Activated naive CD8-positive, alpha-beta T cell treated with anti-CD3 and anti-CD28 coated beads, Interleukin-2, amount 50 U/mL, for 16 hours (primary cell): ENCODE results near the gene GATAD2B.

Experiments used
- DNase-seq: peaks from one replicate; pipeline ENCODE4 v3.0.0-alpha.2; 2020; ENCODE audit warnings: low read depth, low spot score

The GATAD2B gene

DNA sequence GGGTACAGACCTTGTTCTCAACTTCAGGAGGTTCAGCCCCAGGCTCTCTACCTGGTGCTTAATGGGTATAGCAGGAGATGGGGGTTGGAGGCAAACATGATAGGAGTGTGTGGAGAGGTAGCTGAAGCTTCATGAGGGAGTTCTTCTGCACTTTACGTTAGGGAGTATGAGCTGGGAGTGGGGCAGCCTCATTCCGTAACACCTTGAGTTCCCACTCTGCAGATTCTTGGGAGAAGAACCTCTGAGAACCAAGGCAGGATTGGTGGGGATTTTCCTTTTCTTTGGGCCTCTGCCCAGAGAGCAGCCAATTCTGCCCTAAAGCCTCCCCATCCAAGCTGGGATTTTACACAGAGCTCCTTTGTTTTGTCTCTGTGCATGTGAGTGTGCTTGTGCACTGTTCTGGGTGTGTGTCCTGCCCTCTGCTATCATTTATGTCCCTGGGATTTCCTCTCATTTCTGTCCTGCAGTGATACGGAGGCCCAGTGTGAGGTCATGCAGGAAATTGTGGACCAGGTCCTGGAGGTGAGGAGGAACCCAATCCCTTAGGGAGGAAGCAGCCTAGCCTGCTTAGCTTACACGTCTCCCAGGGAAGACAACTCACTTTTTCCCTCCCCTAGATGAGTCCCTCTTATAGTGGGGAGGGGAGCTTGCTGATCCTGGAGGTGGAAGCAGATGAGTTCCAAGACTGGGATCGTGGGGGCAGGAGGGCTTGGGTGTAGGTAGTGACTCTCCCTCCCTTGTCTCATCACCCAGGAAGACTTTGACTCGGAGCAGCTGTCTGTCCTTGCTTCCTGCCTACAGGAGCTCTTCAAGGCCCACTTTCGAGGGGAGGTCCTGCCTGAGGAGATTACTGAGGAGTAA lies 159.2 kb downstream of the GATAD2B start:
- DNase-seq, result no peak

DNA sequence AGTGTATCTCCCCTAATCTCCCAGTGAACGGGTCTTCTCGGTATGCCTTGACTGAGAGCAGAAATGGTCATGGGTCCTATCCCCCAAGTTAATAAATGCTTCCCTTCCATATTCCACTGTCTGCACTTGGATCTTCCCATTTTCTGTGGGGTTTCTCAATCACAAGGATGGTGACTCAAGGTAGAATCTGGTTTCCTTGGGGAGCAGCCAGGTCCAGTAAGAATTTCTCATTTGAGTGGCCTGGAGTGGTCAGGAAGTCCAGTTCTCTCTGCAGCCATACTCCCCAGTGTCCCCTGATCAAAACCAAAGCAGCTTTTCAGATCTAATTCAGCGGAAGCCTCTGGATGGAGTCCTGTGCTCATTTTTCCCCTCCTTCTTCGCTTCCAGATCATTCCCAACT lies 162.3 kb downstream of the GATAD2B start:
- DNase-seq, result no peak
